HepG2 (cell line): ENCODE data around the gene C11orf71. TPM values are rescaled to one million over a fixed set of nuclear protein-coding genes. Genes with fewer than 3 reads are reported as not detected.

Source experiments
- HNF4G ChIP-seq, 2 experiments: sonication (generic) in 1 of 2; formaldehyde crosslinking in 1 of 2; IDR thresholded peaks; 2 replicates each; pipeline versions ENCODE4 v1.4.0 to v1.6.1; 2011 to 2020; ENCODE audit warnings: borderline replicate concordance in 2 of 2, low read depth in 2 of 2, mild to moderate bottlenecking in 2 of 2, low read length in 1 of 2, missing genetic modification reagents in 1 of 2, moderate library complexity in 1 of 2
- JUND ChIP-seq: sonication (generic); formaldehyde crosslinking; IDR thresholded peaks from 2 replicates; pipeline ENCODE4 v1.8.0; 2022; ENCODE audit warnings: mild to moderate bottlenecking, missing genetic modification reagents
- MIER3 ChIP-seq: IDR thresholded peaks from 2 replicates; pipeline ENCODE4 v1.6.1; 2016; ENCODE audit warnings: missing compliant biosample characterization, borderline replicate concordance
- NCOA5 ChIP-seq: sonication (generic); formaldehyde crosslinking; IDR thresholded peaks from 2 replicates; pipeline ENCODE4 v1.4.0; 2020; ENCODE audit warnings: missing genetic modification reagents
- NR2F1 ChIP-seq, 2 experiments: fragments of 450-650 bp in 1 of 2; formaldehyde crosslinking in 1 of 2; IDR thresholded peaks; 2 replicates each; pipeline versions ENCODE4 v1.5.0 to v1.6.1; 2016 to 2020; ENCODE audit warnings: mild to moderate bottlenecking in 1 of 2, missing compliant biosample characterization in 1 of 2, missing genetic modification reagents in 1 of 2, moderate library complexity in 1 of 2
- PAF1 ChIP-seq: IDR thresholded peaks from 2 replicates; pipeline ENCODE4 v1.6.1; 2016; ENCODE audit warnings: missing genetic modification reagents, missing compliant biosample characterization
- PRPF4 ChIP-seq: fragments of 200-400 bp; formaldehyde crosslinking; IDR thresholded peaks from 2 replicates; pipeline ENCODE4 v1.6.1; 2016; ENCODE audit warnings: low read length, low read depth; ENCODE audit not compliant: poor library complexity, severe bottlenecking
- SOX6 ChIP-seq, 2 experiments: fragments of 450-650 bp in 1 of 2; sonication (generic) in 1 of 2; formaldehyde crosslinking in 1 of 2; IDR thresholded peaks; 2 replicates each; pipeline versions ENCODE4 v1.4.0 to v1.6.1; 2017 to 2020; ENCODE audit warnings: antibody characterized with exemption in 1 of 2, mild to moderate bottlenecking in 1 of 2, missing genetic modification reagents in 1 of 2
- SRSF1 ChIP-seq: fragments of 200-400 bp; formaldehyde crosslinking; optimal IDR thresholded peaks from 2 replicates; pipeline ENCODE3; 2017; ENCODE audit warnings: mild to moderate bottlenecking, low read depth, low read length, moderate library complexity
- ZBTB39 ChIP-seq: sonication (generic); formaldehyde crosslinking; IDR thresholded peaks from 2 replicates; pipeline ENCODE4 v1.5.0; 2020; ENCODE audit warnings: missing genetic modification reagents
- ZBTB7B ChIP-seq: sonication (generic); formaldehyde crosslinking; IDR thresholded peaks from 2 replicates; pipeline ENCODE4 v1.4.0; 2020; ENCODE audit warnings: missing genetic modification reagents
- ZNF343 ChIP-seq: sonication (generic); formaldehyde crosslinking; IDR thresholded peaks from 2 replicates; pipeline ENCODE4 v1.4.0; 2020; ENCODE audit warnings: mild to moderate bottlenecking, missing genetic modification reagents
- ZNF557 ChIP-seq: sonication (generic); formaldehyde crosslinking; IDR thresholded peaks from 2 replicates; pipeline ENCODE4 v1.4.0; 2020; ENCODE audit warnings: missing genetic modification reagents
- ZNF749 ChIP-seq: sonication (generic); formaldehyde crosslinking; IDR thresholded peaks from 2 replicates; pipeline ENCODE4 v1.8.0; 2022; ENCODE audit warnings: mild to moderate bottlenecking, missing genetic modification reagents, moderate library complexity, borderline replicate concordance
- ZUFSP ChIP-seq: sonication (generic); formaldehyde crosslinking; IDR thresholded peaks from 2 replicates; pipeline ENCODE4 v1.9.0; 2021; ENCODE audit warnings: missing genetic modification reagents, mild to moderate bottlenecking, borderline replicate concordance
- polyA plus RNA-seq, 8 experiments: library from polyadenylated mRNA; depleted of rRNA in 3 of 8; stranded (reverse) in 7 of 8; unstranded in 1 of 8; fragments of >200 nt; fragmentation: Illumina TruSeq in 4 of 8; extraction: Trizol in 4 of 8; gene quantifications; 2 replicates each; pipeline versions ENCODE4 v1.2.1 to v1.2.3, GENCODE V29; 2011 to 2016; ENCODE audit warnings: low read depth in 4 of 8, missing spikeins in 1 of 8, mixed read lengths in 1 of 8; ENCODE audit not compliant: insufficient read depth in 1 of 8
- total RNA-seq, 5 experiments: library from RNA; depleted of rRNA; stranded (reverse); fragments of >200 nt; fragmentation: Illumina TruSeq; extraction: Trizol; gene quantifications; 2 replicates each; pipeline ENCODE4 v1.2.3, GENCODE V29; 2016; ENCODE audit warnings: low read depth in 1 of 5
- TF ChIP-seq, protein P1 (sequence below): sonication (generic); formaldehyde crosslinking; conservative IDR thresholded peaks from 2 replicates; pipeline ENCODE4 v1.8.0; 2022; ENCODE audit warnings: low read depth, missing genetic modification reagents
- TF ChIP-seq, protein P2 (sequence below): sonication (generic); formaldehyde crosslinking; IDR thresholded peaks from 2 replicates; pipeline ENCODE4 v1.5.1; 2020; ENCODE audit warnings: missing genetic modification reagents, mild to moderate bottlenecking, borderline replicate concordance

The C11orf71 gene
- total and polyA plus RNA-seq, 2 of the 13 experiments (the other 11 are each of a cell fraction or from before 2014, with no cell fraction given) = 7.1 to 7.8 TPM

DNA sequence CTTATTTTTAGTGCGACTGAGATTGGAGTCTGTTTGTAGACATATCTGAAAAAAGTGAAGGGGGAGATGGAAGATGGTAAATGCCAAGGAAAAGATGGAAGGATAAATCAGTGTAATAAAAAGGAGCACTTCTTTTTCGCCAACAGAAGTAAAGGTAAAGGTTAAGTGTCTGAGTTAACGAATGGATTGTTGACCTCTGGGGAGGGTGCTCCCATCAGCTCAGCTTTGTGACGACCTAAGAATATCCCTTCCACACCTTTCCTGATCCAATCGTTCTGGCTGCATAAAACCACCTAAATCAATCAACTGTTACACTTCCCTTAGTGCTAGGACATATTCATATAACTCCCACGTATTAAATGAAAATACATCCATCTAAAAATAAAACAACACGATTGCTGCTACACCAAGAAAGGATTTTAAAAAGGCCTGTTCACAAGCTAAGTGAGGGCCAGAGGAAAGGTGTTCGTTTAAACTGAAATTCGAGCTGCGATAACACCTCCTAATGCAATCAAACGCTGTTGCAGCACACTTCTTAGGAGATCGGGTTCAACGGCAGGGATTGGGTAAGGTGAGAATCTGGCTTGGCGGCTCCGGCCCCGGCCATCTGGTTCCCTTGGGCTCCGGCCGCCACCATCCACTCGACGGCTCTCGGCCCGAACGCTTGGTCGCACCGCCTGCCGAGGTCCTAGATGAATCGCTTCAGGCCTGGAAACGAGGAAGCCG, 658 bp downstream of the C11orf71 start (continued):
- TF ChIP-seq NR2F1 (CRISPR knock-in tag; IDR thresholded peaks at IDR 0.05) (0 out of 4 replicates have a peak, but pooled peaks of 1 of the 2 experiments have one; percentile 14), ZNF557 (CRISPR knock-in tag) (no peak), SRSF1 (no peak), PRPF4 (no peak), ZBTB7B (no peak), ZNF343 (no peak), NCOA5 (CRISPR knock-in tag) (no peak), HNF4G (IDR thresholded peaks at IDR 0.05; ENCODE audit: borderline replicate concordance, low read depth, low read length) (no peak), HNF4G (CRISPR knock-in tag; IDR thresholded peaks at IDR 0.05; ENCODE audit: borderline replicate concordance, low read depth) (no peak), MIER3 (CRISPR knock-in tag) (no peak), PAF1 (CRISPR knock-in tag) (no peak), ZBTB39 (no peak), ZUFSP (no peak), JUND (CRISPR knock-in tag) (no peak), SOX6 (IDR thresholded peaks at IDR 0.05) (no peak), SOX6 (CRISPR knock-in tag; IDR thresholded peaks at IDR 0.05) (no peak), ZNF749 (no peak)
- TF ChIP-seq, protein P1, sequence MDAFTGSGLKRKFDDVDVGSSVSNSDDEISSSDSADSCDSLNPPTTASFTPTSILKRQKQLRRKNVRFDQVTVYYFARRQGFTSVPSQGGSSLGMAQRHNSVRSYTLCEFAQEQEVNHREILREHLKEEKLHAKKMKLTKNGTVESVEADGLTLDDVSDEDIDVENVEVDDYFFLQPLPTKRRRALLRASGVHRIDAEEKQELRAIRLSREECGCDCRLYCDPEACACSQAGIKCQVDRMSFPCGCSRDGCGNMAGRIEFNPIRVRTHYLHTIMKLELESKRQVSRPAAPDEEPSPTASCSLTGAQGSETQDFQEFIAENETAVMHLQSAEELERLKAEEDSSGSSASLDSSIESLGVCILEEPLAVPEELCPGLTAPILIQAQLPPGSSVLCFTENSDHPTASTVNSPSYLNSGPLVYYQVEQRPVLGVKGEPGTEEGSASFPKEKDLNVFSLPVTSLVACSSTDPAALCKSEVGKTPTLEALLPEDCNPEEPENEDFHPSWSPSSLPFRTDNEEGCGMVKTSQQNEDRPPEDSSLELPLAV (CRISPR knock-in tag) = no peak
- TF ChIP-seq, protein P2, sequence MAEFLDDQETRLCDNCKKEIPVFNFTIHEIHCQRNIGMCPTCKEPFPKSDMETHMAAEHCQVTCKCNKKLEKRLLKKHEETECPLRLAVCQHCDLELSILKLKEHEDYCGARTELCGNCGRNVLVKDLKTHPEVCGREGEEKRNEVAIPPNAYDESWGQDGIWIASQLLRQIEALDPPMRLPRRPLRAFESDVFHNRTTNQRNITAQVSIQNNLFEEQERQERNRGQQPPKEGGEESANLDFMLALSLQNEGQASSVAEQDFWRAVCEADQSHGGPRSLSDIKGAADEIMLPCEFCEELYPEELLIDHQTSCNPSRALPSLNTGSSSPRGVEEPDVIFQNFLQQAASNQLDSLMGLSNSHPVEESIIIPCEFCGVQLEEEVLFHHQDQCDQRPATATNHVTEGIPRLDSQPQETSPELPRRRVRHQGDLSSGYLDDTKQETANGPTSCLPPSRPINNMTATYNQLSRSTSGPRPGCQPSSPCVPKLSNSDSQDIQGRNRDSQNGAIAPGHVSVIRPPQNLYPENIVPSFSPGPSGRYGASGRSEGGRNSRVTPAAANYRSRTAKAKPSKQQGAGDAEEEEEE (CRISPR knock-in tag) = 0 out of 2 replicates have a peak, but pooled peaks have one; percentile 72
